Lung (tissue), 12 donors: Measurements from ENCODE around the gene RBFOX2. TPM values are rescaled to one million over a fixed set of nuclear protein-coding genes. Genes with fewer than 3 reads are reported as not detected.
"Not testable (repeated sequence)": the region's sequence is repeated elsewhere in the genome, so short reads cannot be mapped to it uniquely, and the experiment has no call there.

Experiments
- ATAC-seq: fragments of 200-7000 bp; cut with Tn5 transposase; one replicate; pipeline ENCODE4 v1.9.1; 2020; ENCODE audit warnings: moderate number of reproducible peaks; ENCODE audit not compliant: insufficient read depth, low FRiP score
- DNase-seq, 3 donors: peaks; one replicate each; pipeline ENCODE4 v3.0.0-alpha.2; 2013 to 2017
- H3K27ac ChIP-seq, 2 donors: one replicate each; pipeline ENCODE4 v1.5.1; 2013; ENCODE audit warnings: mild to moderate bottlenecking in 2 of 2, moderate library complexity in 2 of 2, control low read depth in 1 of 2, inconsistent platforms in 1 of 2, low read depth in 1 of 2, low read length in 1 of 2
- H3K27me3 ChIP-seq, 3 donors: one replicate each; pipeline ENCODE4 v1.5.1; 2013; ENCODE audit warnings: low read length in 2 of 3; ENCODE audit not compliant: control insufficient read depth in 3 of 3, insufficient read depth in 3 of 3
- H3K36me3 ChIP-seq, 4 donors: one replicate each; pipeline ENCODE4 v1.5.1; 2013; ENCODE audit warnings: low read length in 4 of 4, mild to moderate bottlenecking in 1 of 4, moderate library complexity in 1 of 4; ENCODE audit not compliant: control insufficient read depth in 4 of 4, insufficient read depth in 4 of 4
- H3K4me1 ChIP-seq, 5 donors: one replicate each; pipeline ENCODE4 v1.5.1; 2013; ENCODE audit warnings: low read length in 5 of 5, mild to moderate bottlenecking in 2 of 5, moderate library complexity in 1 of 5; ENCODE audit not compliant: control insufficient read depth in 5 of 5, insufficient read depth in 5 of 5
- H3K4me3 ChIP-seq: one replicate; pipeline ENCODE4 v1.5.1; 2013; ENCODE audit warnings: mild to moderate bottlenecking, control low read depth, moderate library complexity
- H3K9ac ChIP-seq, 2 donors: one replicate each; pipeline ENCODE4 v1.5.1; 2013; ENCODE audit warnings: low read length in 2 of 2, control low read depth in 1 of 2; ENCODE audit not compliant: insufficient read depth in 1 of 2
- H3K9me3 ChIP-seq, 4 donors: one replicate each; pipeline ENCODE4 v1.5.1; 2013; ENCODE audit warnings: low read length in 3 of 4, mild to moderate bottlenecking in 1 of 4, moderate library complexity in 1 of 4; ENCODE audit not compliant: control insufficient read depth in 4 of 4, insufficient read depth in 3 of 4
- WGBS, 2 donors: extraction: QIAGEN DNeasy Blood & Tissue Kit; methylation state at CpG; one replicate each; pipeline ENCODE4 v1.1.7; 2013; 5-methylcytosine and 5-hydroxymethylcytosine counted together
- polyA plus RNA-seq, 2 donors: library from polyadenylated mRNA; stranded (reverse); fragments of 200-250 nt; gene quantifications; one replicate each; pipeline ENCODE4 v1.2.1, GENCODE V29; 2013
- total RNA-seq, 2 donors: library from RNA; depleted of rRNA in 1 of 2; stranded (reverse); fragments of >200 nt in 1 of 2; gene quantifications; one replicate each; pipeline ENCODE4 v1.2.1, GENCODE V29; 2014 to 2021
- TF ChIP-seq, protein P1 (sequence below): IDR thresholded peaks from 2 replicates; pipeline ENCODE4 v1.5.1; 2012; ENCODE audit warnings: mild to moderate bottlenecking; ENCODE audit errors: control extremely low read depth, extremely low read depth
- donor health status: control.
- donor health status: control.
- donor health status: Bipolar disorder and iron deficiency.
- donor health status: healthy.
- donor health status: DM: yes; HTN: yes; CAD: no.

Gene RBFOX2
- total and polyA plus RNA-seq, 4 donors, result 16.5 to 195 (median 43.3) TPM

GRCh38 chr22:35804421-35804820, 224.2 kb downstream of the RBFOX2 start:
- DNase-seq (no peak), ATAC-seq (no peak)
- Histone ChIP-seq H3K9me3 (peaks cover 0 to 2% (median under 1%) of the 10 kb centered on the region in 4 donors), H3K36me3 (peaks cover 4 to 37% (median 10%) of the 10 kb centered on the region in 4 donors), H3K9ac (no peak overlapping the region), H3K27ac (no peak overlapping the region), H3K27me3 (no peaks in the 10 kb centered on the region), H3K4me3 (no peak overlapping the region), H3K4me1 (peaks cover 0 to 14% (median 0%) of the 10 kb centered on the region in 5 donors)
- 85 to 100% methylated on average over 1 of the region's 1 CpG for WGBS, 2 donors
- TF ChIP-seq, protein P1, sequence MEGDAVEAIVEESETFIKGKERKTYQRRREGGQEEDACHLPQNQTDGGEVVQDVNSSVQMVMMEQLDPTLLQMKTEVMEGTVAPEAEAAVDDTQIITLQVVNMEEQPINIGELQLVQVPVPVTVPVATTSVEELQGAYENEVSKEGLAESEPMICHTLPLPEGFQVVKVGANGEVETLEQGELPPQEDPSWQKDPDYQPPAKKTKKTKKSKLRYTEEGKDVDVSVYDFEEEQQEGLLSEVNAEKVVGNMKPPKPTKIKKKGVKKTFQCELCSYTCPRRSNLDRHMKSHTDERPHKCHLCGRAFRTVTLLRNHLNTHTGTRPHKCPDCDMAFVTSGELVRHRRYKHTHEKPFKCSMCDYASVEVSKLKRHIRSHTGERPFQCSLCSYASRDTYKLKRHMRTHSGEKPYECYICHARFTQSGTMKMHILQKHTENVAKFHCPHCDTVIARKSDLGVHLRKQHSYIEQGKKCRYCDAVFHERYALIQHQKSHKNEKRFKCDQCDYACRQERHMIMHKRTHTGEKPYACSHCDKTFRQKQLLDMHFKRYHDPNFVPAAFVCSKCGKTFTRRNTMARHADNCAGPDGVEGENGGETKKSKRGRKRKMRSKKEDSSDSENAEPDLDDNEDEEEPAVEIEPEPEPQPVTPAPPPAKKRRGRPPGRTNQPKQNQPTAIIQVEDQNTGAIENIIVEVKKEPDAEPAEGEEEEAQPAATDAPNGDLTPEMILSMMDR, result no peak

DNA sequence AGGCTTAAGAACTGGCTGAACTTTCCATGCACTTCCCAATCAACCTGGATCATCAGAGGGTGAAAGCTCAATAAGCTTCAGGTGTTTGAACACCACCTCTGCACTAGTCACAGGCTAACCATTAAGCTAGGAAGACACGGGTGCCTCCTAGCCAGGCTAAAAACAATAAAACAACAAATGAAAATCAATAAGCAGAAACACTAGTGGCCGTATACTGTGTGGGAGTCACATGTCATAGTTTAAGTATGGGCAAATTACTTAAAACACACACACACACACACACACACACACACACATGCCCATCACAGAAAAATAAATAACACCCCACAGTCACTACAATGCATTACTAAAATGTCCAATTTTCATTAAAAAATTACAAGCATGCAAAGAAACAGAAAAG, 225.7 kb downstream of the RBFOX2 start:
- Histone ChIP-seq H3K9me3 (peaks cover 0 to 2% (median under 1%) of the 10 kb centered on the region in 4 donors), H3K4me3 (no peak overlapping the region), H3K36me3 (peaks cover 0 to 25% (median 6%) of the 10 kb centered on the region in 4 donors), H3K27ac (no peak overlapping the region), H3K9ac (no peak overlapping the region), H3K27me3 (no peaks in the 10 kb centered on the region), H3K4me1 (peaks cover 0 to 15% (median 0%) of the 10 kb centered on the region in 5 donors)
- ATAC-seq (no peak), DNase-seq (no peak)
- 75 to 88% methylated on average over 2 of the region's 2 CpGs for WGBS, 2 donors
- TF ChIP-seq, protein P1, result no peak

DNA sequence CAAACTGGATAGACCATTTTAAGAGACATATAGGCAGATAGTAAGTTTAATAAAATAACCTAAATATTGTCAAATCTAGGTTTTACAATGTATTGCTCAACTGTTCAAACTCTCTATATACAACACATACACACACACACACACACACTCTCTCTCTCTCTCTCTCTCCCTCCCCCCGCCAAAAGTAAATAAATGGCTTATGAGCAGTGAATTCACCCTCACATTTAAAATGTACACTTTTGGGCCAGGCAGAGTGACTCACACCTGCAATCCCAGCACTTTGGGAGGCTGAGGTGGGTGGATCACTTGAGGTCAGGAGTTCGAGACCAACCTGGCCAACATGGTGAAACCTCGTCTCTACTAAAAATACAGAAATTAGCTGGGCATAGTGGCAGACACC, 227.3 kb downstream of the RBFOX2 start:
- H3K36me3 ChIP-seq, result peaks cover 0 to 25% (median 6%) of the 10 kb centered on the region in 4 donors
- not testable (repeated sequence) for H3K27ac ChIP-seq, H3K9ac ChIP-seq, ATAC-seq, H3K9me3 ChIP-seq, H3K4me3 ChIP-seq, H3K27me3 ChIP-seq, DNase-seq
- 87 to 91% methylated on average over 3 of the region's 3 CpGs for WGBS, 2 donors
- H3K4me1 ChIP-seq, result peaks cover 0 to 15% (median 0%) of the 10 kb centered on the region in 5 donors

GRCh38 chr22:35799150-35799549, 229.5 kb downstream of the RBFOX2 start:
- no peak overlapping the region for H3K9ac ChIP-seq
- H3K9me3 ChIP-seq, result no peaks in the 10 kb centered on the region
- peaks cover 0 to 15% (median 0%) of the 10 kb centered on the region in 5 donors for H3K4me1 ChIP-seq
- no peak overlapping the region for H3K27ac ChIP-seq
- peaks cover 0 to 12% (median 1%) of the 10 kb centered on the region in 4 donors for H3K36me3 ChIP-seq
- TF ChIP-seq, protein P1, result no peak
- no peak for DNase-seq
- WGBS, 2 donors, result 80 to 88% methylated on average over 1 of the region's 1 CpG
- H3K27me3 ChIP-seq, result no peaks in the 10 kb centered on the region
- H3K4me3 ChIP-seq, result no peak overlapping the region
- no peak for ATAC-seq
